AG20443 (cell line): Measurements from ENCODE around the gene UVRAG.
"Not testable (repeated sequence)": the region's sequence is repeated elsewhere in the genome, so short reads cannot be mapped to it uniquely, and the experiment has no call there.

ENCODE experiments used
- DNase-seq: peaks from one replicate; pipeline ENCODE4 v3.0.0; 2012; ENCODE audit warnings: low spot score, mixed read lengths

Gene UVRAG

DNA sequence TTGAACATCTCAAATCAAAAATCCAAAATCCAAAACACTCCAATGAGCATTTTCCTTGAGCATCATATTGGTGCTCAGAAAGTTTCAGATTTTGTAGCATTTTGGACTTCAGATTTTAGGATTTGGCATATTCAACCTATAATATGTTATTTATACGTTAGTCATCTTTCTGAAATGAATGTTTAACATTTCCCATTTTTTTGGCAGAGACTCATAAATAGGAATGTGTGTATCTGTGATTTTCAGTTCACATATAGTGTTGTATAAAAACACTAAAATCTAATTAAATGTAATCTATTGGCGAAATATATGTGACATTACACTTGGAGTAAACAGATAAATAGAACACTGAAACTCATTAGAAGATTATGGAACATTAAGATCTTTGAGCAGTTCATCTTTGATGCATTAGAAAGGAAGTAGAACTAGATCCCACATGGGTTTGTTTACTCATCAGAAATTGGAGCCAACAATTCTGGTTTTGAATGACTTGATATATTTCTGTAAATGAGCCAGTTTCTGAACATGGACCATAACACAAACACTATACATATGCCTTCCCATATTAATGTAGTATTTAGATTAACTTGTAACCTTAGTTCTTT is 153.1 kb downstream of the UVRAG start:
- no peak for DNase-seq

DNA sequence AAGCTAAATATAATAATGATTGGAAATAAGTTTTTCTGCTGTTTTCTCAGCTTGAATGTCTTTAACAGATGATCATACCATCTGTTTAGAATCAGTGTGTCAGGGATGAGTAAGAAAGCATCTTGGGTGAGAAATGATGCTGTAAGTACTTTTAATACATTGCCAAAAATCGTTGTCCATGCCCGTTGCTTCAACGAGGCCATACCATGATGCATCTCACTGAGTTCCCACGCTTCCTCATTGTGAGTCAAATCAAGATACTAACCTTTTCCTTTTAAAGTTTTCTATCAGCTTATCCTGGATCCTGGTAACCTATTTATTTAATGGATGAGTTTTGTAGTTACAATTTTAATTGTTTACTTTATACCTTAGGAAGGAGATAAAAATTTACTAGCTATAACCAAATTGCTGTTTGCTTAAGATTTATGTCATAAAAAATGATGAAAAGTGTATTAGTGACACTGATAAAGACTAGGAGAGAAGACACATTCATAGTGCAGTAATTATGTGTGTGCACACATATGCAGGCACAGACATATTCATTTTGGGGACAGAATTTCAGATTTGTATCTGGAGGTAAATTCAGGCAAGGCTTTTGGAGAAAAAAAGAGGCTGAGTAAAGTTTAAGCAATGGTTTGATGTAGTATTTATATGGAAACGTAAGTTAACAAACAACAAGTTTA is 154.8 kb downstream of the UVRAG start:
- peak; percentile 64 for DNase-seq

DNA sequence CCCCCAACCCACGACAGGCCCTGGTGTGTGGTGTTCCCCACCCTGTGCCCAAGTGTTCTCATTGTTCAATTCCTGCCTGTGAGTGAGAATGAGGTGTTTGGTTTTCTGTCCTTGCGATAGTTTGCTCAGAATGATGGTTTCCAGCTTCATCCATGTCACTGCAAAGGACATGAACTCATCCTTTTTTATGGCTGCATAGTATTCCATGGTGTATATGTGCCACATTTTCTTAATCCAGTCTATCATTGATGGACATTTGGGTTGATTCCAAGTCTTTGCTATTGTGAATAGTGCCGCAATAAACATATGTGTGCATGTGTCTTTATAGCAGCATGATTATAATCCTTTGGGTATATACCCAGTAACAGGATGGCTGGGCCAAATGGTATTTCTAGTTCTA is 158.7 kb downstream of the UVRAG start:
- not testable (repeated sequence) for DNase-seq

DNA sequence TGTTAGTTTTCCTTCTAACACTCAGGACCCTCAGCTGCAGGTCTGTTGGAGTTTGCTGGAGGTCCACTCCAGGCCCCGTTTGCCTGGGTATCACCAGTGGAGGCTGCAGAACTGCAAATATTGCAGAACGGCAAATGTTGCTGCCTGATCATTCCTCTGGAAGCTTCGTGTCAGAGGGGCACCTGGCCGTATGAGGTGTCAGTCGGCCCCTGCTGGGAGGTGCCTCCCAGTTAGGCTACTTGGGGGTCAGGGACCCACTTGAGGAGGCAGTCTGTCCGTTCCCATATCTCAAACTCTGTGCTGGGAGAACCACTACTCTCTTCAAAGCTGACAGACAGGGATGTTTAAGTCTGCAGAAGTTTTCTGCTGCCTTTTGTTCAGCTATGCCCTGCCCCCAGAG is 164.1 kb downstream of the UVRAG start:
- not testable (repeated sequence) for DNase-seq

DNA sequence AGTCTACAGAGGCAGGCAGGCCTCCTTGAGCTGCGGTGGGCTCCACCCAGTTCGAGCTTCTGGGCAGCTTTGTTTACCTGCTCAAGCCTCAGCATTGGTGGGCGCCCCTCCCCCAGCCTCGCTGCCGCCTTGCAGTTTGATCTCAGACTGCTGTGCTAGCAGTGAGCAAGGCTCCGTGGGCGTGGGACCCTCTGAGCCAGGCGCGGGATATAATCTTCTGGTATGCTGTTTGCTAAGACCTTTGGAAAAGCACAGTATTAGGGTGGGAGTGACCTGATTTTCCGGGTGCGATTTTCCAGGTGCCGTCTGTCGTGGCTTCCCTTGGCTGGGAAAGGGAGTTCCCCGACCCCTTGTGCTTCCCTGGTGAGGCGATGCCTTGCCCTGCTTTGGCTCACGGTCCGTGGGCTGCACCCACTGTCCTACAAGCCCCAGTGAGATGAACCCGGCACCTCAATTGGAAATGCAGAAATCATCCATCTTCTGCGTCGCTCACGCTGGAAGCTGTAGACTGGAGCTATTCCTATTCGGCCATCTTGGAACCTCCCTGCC is 164.5 kb downstream of the UVRAG start:
- not testable (repeated sequence) for DNase-seq

DNA sequence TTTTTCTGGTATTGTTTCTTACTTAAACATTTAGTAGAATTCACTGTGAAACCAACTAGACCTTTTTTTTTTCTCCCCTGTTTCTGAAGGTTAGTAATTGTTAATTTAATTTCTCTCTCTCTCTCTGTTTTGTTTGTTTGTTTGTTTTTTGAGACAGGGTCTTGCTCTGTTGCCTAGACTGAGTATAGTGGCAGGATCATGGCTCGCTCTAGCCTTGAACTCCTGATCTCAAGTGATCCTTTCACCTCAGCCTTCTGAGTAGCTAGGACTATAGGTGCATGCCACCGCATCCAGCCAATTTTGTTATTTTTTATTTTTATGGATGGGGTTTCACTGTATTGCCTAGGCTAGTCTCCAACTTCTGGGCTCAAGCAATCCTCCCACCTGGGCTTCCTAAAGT is 165.0 kb downstream of the UVRAG start:
- no peak for DNase-seq

DNA sequence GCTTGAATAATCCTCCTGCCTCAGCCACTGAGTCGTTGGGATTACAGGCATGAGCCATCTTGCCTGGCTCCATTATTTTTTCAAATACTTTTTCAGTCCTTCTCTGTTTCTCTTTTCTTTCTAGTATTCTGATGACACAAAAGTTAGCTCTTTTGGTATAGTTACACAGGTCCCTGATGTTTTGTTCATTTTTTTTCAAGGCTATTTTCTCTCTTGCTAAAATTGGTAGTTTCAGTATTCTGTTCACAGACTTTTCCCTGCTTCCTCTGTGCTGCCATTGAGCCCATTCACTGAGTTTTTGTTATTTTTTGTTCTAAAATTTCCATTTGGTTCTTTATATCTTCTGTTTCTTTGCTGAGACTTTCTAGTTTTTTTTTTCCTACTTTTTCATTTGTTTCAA is 166.5 kb downstream of the UVRAG start:
- DNase-seq = no peak

DNA sequence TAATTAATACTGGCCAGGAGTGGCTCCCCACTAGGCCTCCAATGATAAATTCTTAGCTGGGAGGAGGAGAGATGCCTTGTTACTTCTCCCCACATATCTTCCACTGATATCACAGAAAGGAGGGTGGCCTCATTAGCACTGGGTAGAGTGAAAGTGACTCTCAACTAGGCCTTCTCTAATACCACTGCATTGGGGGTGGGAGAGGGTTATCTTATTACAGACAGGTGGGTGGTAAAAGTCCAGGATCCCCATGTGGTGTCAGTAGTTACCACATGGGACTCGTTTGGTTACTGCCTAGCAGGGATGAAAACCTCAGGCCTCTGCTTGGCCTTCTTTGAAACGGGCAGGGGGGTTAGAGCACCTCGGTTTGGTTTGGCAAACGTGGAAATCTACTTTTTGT is 167.3 kb downstream of the UVRAG start:
- no peak for DNase-seq

DNA sequence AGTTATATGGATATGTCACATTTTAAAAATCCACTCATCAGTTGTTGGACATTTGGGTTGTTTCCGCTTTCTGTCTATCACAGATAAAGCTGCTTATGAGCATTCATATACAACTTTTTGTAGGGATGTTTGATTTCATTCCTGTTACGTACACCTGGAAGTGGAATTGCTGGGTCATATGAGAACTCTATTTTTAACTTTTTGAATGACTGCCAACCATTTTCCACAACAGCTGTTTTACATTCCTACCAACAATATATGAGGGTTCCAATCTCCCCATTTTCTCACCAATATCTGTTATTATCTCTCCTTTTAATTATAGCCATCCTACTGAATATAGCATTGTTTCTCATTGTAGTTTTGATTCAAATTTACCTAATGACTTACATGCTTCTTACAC is 172.0 kb downstream of the UVRAG start:
- no peak for DNase-seq

DNA sequence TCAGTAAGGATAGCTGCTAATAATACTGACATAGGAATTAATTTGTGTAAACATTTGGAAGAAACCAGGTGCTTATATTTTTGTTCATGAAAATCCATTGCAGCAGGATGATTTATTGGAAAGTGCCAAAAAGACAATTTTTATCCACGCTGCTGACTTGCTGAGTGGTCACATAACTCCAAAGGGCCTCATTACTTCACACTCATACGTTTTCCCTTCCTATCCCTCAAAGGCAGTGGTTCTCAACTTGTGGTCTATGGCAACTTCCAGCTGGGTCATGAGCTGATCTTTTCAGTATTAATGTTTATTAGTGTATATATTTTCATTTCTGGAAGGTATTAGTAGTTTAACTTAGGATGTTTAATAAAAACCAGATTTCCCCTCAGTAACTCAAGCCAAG is 178.1 kb downstream of the UVRAG start:
- DNase-seq = no peak

DNA sequence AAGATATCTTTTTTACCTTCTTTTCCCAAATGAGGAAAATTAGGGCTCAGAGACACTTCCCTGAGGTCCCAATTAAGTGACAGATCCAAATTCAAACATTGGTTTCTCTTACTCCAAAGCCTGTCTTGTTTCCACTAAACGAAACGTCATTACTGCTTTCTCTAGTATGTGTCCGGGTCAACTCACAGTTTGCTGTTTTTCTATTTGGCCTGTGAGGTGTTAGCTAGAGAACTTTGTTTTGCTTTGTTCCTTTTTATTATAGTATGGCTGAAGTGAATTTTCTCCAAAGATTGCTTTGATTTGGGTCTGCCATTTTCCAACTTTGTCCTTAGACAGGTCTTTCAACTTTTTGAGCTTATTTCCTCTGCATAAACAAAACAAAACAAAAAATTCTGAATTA is 179.6 kb downstream of the UVRAG start:
- DNase-seq = no peak

DNA sequence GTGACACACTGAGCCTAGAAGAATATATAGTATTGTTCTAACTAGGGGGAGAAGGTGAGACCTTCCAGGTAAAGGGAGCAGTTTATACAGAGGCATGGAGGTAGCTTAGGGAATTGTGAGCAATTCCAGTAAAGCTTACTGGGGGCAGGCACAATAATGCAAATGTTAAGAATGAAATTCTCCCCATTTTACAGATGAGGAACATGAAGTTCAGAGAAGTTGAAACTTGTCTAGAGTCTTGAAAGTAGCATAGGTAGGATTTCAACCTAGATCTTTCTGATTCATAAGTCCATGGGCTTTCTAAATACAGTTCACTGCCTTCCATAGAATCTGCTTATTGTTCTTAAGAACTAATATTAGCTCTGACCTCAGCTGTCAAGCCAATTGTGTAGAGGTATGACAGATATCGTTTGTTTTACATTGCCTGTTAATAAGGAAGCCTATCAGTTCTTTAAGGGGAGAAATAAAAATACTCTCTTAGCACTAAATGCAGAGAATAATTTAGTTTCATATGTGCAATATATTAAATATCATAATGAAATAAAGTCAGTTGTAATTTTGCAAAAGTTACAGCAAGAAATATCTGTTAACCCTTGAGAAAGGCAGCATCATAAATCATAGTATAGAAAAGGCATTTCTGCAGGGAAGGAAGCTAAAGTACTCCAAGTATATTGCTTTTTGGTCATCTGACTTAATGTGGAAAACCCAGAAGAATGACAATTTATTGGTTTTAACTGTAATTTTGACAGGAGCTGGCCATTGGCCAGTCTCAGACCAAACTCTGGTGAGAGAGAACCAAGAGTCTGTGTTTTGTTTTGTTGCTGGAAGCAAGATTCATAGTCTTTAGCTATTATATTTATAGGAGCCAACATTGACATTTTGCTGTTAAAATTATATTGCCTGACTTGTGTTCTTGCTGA is 181.8 kb downstream of the UVRAG start:
- DNase-seq = no peak

DNA sequence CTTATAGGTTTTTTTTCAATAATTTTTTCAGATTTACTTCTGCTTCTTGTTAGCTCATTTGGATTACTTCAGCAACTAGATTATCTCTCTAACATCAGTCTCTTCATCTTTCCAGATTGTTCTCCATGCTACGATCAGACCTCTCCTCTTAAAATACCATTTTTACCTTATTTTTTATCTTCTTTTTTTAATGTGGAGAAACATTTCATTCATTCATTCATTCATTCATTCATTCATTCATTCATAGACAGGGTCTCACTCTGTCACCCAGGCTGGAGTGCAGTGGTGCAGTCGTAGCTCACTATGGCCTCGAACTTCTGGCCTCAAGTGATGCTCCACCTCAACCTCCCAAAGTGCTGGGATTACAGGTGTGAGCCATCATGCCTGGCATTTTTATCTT is 189.4 kb downstream of the UVRAG start:
- no peak for DNase-seq

DNA sequence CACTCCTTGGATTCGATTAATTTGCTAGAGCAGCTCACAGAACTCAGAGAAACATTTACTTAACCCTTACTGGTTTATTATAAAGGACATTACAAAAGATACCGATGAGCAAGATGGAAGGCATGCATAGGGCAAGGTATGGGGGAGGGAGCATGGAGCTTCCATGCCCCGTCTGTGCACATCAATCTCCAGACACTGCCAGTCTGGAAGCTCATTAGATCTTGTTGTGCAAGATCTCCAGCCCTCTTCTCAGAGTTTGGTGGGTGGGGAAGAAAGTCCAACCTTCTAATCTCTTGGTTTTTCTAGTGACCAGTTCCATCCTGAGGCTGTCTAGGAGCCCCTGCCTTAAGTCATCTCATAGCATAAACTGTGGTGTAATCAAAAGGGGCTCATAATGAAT is 190.7 kb downstream of the UVRAG start:
- DNase-seq = no peak

DNA sequence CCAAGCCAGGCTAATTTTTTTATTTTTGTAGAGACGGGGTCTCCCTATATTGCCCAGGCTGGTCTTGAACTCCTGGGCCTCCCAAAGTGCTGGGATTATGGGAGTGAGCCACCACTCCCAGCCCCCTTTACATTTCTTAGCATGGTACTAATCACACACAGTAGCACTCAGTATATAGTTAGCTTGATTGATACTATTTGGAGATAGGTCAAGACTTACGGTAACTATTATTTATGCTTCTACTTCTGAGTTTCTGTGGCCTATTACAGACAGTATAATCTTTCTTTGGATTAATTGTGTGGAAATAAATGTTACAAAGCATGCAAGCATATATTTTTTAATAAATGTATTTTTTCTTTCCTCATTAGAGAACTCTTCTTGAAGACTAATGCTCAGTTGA is 192.2 kb downstream of the UVRAG start:
- no peak for DNase-seq

DNA sequence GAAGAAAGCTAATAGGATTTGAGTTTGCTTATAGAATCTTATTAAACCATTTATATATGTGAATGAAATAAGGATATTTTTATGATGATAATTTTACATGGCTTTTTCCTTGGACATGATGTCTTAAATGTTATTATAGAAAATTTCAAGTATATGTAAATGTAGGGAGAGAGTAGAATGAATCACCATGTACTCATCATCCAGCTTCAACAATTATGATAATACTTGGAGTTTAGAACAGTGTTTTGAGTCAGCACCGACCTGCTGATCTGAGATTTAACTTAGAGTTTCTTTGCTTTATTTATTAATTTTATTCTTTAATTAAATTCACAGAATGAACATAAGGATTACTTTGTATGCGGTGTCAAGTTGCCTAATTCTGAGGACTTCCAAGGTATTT is 193.5 kb downstream of the UVRAG start:
- peak; percentile 27 for DNase-seq

DNA sequence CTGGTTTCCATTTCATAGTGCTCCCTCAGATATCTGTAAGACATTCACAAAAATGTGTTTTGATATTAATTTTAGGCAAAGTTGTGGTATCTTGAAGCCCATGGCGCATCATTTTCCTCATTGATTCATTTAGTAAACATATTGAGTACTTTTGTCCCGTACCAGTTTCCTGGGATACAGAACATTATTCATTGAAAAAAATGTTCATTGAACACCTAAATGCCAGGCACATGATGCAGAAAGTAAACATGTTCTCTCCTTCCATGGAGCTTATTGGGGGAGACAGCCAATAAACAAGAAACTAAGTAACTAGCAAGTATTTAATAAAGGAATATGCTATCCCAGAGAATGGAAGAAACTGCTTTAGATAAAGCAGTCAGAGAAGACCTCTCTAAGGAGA is 195.0 kb downstream of the UVRAG start:
- no peak for DNase-seq

DNA sequence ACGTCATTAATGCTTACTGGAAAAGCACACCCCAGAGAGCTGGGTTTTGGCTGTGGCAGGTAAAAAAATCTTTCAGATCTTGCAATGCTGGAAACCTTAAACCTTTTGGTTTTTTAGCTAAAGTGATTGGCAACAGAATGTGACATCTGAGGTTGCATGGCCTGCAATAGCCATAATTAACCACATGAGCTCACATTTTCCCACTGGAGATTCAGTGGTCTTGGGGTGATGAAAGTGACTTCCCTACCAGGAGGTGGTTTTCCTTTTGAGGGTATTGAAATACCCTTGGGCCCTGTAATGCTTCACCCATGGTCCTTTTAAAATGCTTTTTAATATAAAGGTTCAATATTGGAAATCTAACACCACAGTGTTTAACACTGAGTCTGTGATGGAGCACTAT is 198.5 kb downstream of the UVRAG start:
- no peak for DNase-seq

DNA sequence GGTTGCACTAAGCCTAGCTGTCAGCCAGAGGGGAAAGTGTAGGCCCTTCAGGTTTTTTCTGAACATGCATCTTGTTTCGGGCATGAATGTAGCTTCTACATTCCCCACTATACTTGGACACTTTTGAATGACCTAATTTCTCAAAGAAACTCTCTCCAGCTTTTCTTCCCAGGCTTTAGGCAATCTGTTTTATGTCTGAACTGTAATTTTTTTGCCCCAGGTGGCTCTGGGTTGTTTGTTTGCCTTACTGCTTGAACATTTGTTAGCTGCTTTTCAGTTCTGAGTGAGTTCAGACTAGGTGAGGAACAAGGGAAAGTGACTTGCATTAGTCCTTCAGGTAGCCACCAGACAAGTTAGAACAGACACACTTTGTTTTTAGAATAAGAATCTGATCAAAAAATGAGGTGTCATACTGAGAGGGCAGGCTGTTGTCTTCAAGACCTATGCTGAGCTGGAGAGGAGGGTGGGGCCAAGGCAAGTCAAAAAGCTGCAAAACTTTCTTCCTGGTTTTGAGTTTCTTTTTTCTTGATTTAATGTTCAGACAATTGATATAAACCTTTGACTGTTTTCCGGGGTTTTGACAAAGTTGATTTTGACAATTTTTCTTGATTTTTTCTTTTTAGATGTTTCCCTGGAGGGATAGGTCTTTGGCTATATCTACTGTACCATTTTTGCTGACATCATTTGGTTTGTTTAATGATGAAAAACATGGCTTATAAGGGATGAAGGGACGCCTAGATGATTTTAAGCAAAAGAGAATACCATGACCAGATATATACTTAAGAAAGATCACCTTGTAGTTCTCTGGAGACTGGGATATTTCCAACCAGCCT is 208.4 kb downstream of the UVRAG start:
- no peak for DNase-seq

DNA sequence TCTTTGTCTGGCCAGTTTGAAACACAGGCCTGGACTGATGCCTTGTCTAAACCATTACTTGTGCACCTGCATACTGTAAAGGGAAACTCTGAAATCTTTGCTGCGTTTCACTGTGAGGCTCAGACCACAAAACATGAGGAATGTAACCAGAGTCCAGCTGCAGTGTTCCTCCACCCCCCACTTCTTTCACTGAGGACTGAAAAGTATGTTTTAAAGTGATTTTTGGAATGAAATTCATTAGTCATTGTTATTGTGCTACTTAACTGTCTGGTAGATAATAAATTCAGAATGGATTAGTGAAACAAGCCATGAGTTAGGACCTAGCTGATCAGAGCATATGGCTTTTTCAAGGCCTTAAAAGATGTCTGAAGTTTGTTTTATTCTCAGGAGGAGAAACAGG is 210.1 kb downstream of the UVRAG start:
- peak; percentile 77 for DNase-seq

DNA sequence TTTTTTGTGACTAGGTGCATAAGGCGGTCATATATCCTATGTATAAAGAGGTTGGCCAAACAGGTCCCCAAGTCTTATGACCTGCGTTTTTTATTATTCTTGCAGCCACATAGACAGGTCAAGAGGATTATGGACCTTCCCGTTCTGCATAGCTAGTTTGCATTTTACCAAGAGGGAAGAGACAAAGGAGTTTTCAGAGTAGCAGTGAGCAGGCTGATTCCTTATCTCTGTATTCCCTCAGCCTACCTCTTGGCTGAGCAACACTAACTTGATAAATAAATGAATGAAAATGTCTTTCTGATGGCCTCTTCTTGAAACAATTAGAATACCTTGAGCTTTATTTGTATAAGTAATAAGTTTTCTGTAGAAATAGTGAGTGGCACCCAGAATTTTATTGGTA is 210.8 kb downstream of the UVRAG start:
- DNase-seq = no peak

DNA sequence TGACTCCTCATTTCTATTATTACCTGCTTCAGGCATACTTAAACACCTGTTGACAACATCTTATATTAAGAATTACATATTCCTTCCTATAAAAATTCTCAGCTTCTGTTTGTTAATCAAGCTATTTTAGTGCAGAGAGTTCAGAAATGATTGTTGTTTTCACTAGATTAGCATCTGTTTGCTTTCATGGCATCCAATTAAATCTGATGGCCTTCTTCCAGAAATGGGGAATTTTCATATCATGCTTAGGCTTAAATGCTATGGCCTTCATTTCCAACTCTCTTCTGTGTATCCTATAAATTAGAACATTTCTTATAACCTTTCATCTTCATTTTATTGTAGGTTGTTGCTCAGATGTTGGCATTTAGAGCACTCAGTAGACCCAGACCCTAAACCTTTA is 211.3 kb downstream of the UVRAG start:
- no peak for DNase-seq
